SK-N-SH (cell line): Measurements from ENCODE around the gene KRTCAP3. TPM values are rescaled to one million over a fixed set of nuclear protein-coding genes. Genes with fewer than 3 reads are reported as not detected.

Experiments
- CTCF ChIA-PET: fragments of 300-600, 350-600 bp; formaldehyde crosslinking; extraction: SDS; loops from one replicate; lab custom pipeline; 2021; lab: Yijun Ruan, JAX
- POLR2A ChIA-PET: fragments of 350-600 bp; sonication (Branson Sonifier 250); formaldehyde crosslinking; extraction: SDS; loops from one replicate; lab custom pipeline; 2020; ENCODE audit warnings: antibody characterized with exemption, inconsistent platforms; lab: Yijun Ruan, JAX
- DNase-seq: peaks from one replicate; pipeline ENCODE4 v3.0.0; 2012
- H2AFZ ChIP-seq: fragments of 200-600 bp; sonication (generic); 2 replicates; pipeline ENCODE4 v1.8.1; 2016; ENCODE audit warnings: antibody characterized with exemption, mild to moderate bottlenecking, low read depth
- H3F3A ChIP-seq: fragments of 200-600 bp; sonication (generic); replicated peaks from 2 replicates; pipeline ENCODE3; 2016; ENCODE audit warnings: antibody characterized with exemption, mild to moderate bottlenecking; ENCODE audit not compliant: insufficient read depth
- H3K27ac ChIP-seq, 2 experiments: fragments of 200-500 bp in 1 of 2; fragments of 200-600 bp in 1 of 2; sonication (Bioruptor generic) in 1 of 2; sonication (generic), shearing (Covaris generic) in 1 of 2; 2 replicates each; pipeline versions ENCODE4 v1.5.1 to v1.6.1; 2014 to 2016; ENCODE audit warnings: low read depth in 2 of 2, inconsistent platforms in 1 of 2, low read length in 1 of 2, mild to moderate bottlenecking in 1 of 2, mixed read lengths in 1 of 2
- H3K27me3 ChIP-seq: fragments of 200-600 bp; sonication (generic), shearing (Covaris generic); 2 replicates; pipeline ENCODE4 v1.6.1; 2016; ENCODE audit warnings: mixed run types; ENCODE audit not compliant: insufficient read depth
- H3K36me3 ChIP-seq, 2 experiments: fragments of 200-500 bp in 1 of 2; fragments of 200-600 bp in 1 of 2; sonication (Bioruptor generic) in 1 of 2; sonication (generic) in 1 of 2; replicated peaks in 1 of 2; 2 replicates each; pipeline versions ENCODE3 to v1.5.1; 2014 to 2016; ENCODE audit warnings: low read length in 1 of 2, mild to moderate bottlenecking in 1 of 2; ENCODE audit not compliant: insufficient read depth in 2 of 2, control insufficient read depth in 1 of 2
- H3K4me1 ChIP-seq, 2 experiments: fragments of 200-500 bp in 1 of 2; fragments of 200-600 bp in 1 of 2; sonication (Bioruptor generic) in 1 of 2; sonication (generic), shearing (Covaris generic) in 1 of 2; 2 replicates each; pipeline versions ENCODE4 v1.5.1 to v1.6.1; 2014 to 2016; ENCODE audit warnings: low read depth in 1 of 2, low read length in 1 of 2, mixed run types in 1 of 2; ENCODE audit not compliant: insufficient read depth in 2 of 2, control insufficient read depth in 1 of 2
- H3K4me2 ChIP-seq: fragments of 200-600 bp; sonication (generic), shearing (Covaris generic); 2 replicates; pipeline ENCODE4 v1.6.1; 2017; ENCODE audit warnings: mixed run types
- H3K4me3 ChIP-seq, 2 experiments: fragments of 200-500 bp in 1 of 2; fragments of 200-600 bp in 1 of 2; sonication (Bioruptor generic) in 1 of 2; sonication (generic), shearing (Covaris generic) in 1 of 2; 2 replicates each; pipeline versions ENCODE4 v1.5.1 to v1.8.1; 2014 to 2016; ENCODE audit warnings: low read depth in 2 of 2, inconsistent platforms in 1 of 2, low read length in 1 of 2, mild to moderate bottlenecking in 1 of 2, mixed read lengths in 1 of 2, moderate library complexity in 1 of 2
- H3K79me2 ChIP-seq: fragments of 200-600 bp; sonication (generic); 2 replicates; pipeline ENCODE4 v1.8.1; 2017; ENCODE audit warnings: mild to moderate bottlenecking; ENCODE audit not compliant: insufficient read depth
- H3K9ac ChIP-seq: fragments of 200-600 bp; sonication (generic); 2 replicates; pipeline ENCODE4 v1.6.1; 2017; ENCODE audit warnings: mixed run types
- H3K9me2 ChIP-seq: fragments of 200-600 bp; sonication (generic); 2 replicates; pipeline ENCODE4 v1.6.1; 2017; ENCODE audit warnings: mixed run types
- H3K9me3 ChIP-seq: fragments of 200-600 bp; sonication (generic); 2 replicates; pipeline ENCODE4 v1.6.1; 2017; ENCODE audit warnings: mixed run types, mild to moderate bottlenecking, moderate library complexity
- H4K20me1 ChIP-seq: fragments of 200-600 bp; sonication (generic); 2 replicates; pipeline ENCODE4 v1.6.1; 2017; ENCODE audit warnings: mild to moderate bottlenecking, mixed run types; ENCODE audit not compliant: insufficient read depth
- CHD2 ChIP-seq: fragments of 150-350 bp; IDR thresholded peaks from 2 replicates; pipeline ENCODE4 v1.6.1; 2018; ENCODE audit warnings: low read length; ENCODE audit not compliant: partially characterized antibody
- ELF1 ChIP-seq: IDR thresholded peaks from 2 replicates; pipeline ENCODE4 v1.4.0; 2012
- EZH2phosphoT487 ChIP-seq: fragments of 200-600 bp; sonication (generic); IDR thresholded peaks from 2 replicates; pipeline ENCODE4 v1.6.1; 2017; ENCODE audit warnings: low read depth, mixed run types, mild to moderate bottlenecking, antibody characterized with exemption, moderate library complexity, borderline replicate concordance
- FOXM1 ChIP-seq: IDR thresholded peaks from 2 replicates; pipeline ENCODE4 v1.4.0; 2012; ENCODE audit warnings: low read depth, mild to moderate bottlenecking
- GABPA ChIP-seq: IDR thresholded peaks from 2 replicates; pipeline ENCODE4 v1.4.0; 2012; ENCODE audit warnings: low read depth, mild to moderate bottlenecking
- IRF3 ChIP-seq: fragments of 150-350 bp; IDR thresholded peaks from 2 replicates; pipeline ENCODE4 v1.6.1; 2016; ENCODE audit warnings: mild to moderate bottlenecking, low read depth, low read length
- JUND ChIP-seq: IDR thresholded peaks from 2 replicates; pipeline ENCODE4 v1.4.0; 2012
- RAD21 ChIP-seq: IDR thresholded peaks from 2 replicates; pipeline ENCODE4 v1.6.1; 2012; ENCODE audit warnings: mild to moderate bottlenecking, low read length
- RCOR1 ChIP-seq: fragments of 150-350 bp; IDR thresholded peaks from 2 replicates; pipeline ENCODE4 v1.6.1; 2017; ENCODE audit warnings: antibody characterized with exemption, low read length
- RFX5 ChIP-seq: IDR thresholded peaks from 2 replicates; pipeline ENCODE4 v1.6.1; 2012; ENCODE audit warnings: mild to moderate bottlenecking, improper control_type of control experiment, low read length
- TEAD4 ChIP-seq: IDR thresholded peaks from 2 replicates; pipeline ENCODE4 v1.4.0; 2012; ENCODE audit warnings: mild to moderate bottlenecking, borderline replicate concordance; ENCODE audit not compliant: insufficient read depth
- YY1 ChIP-seq: IDR thresholded peaks from 2 replicates; pipeline ENCODE4 v1.4.0; 2012; ENCODE audit warnings: low read depth, mild to moderate bottlenecking
- WGBS: methylation state at CpG from one replicate; pipeline ENCODE4 v1.1.6; 2017; ENCODE audit warnings: low lambda C conversion rate; 5-methylcytosine and 5-hydroxymethylcytosine counted together
- polyA plus RNA-seq, 3 experiments: library from polyadenylated mRNA; depleted of rRNA; stranded (reverse); fragments of >200 nt; gene quantifications; 2 replicates each; pipeline ENCODE4 v1.2.3, GENCODE V29; 2012
- TF ChIP-seq, protein P1 (sequence below): IDR thresholded peaks from 2 replicates; pipeline ENCODE4; 2012
- TF ChIP-seq, protein P2 (sequence below): fragments of 150-350 bp; IDR thresholded peaks from 2 replicates; pipeline ENCODE4 v1.6.1; 2017; ENCODE audit warnings: antibody characterized with exemption, low read length, low read depth, borderline replicate concordance
- TF ChIP-seq, protein P3 (sequence below): IDR thresholded peaks from 2 replicates; pipeline ENCODE4 v1.4.0; 2012; ENCODE audit warnings: low read depth

KRTCAP3 gene
- polyA plus RNA-seq, 1 of the 3 experiments (the other 2 are of a cell fraction) = 4.1 TPM

GRCh38 chr2:27448381-27448780, 6.2 kb downstream of the KRTCAP3 start:
- TF ChIP-seq, protein P1, sequence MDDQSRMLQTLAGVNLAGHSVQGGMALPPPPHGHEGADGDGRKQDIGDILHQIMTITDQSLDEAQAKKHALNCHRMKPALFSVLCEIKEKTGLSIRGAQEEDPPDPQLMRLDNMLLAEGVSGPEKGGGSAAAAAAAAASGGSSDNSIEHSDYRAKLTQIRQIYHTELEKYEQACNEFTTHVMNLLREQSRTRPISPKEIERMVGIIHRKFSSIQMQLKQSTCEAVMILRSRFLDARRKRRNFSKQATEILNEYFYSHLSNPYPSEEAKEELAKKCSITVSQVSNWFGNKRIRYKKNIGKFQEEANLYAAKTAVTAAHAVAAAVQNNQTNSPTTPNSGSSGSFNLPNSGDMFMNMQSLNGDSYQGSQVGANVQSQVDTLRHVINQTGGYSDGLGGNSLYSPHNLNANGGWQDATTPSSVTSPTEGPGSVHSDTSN = no peak
- TF ChIP-seq IRF3 (no peak), JUND (no peak), TEAD4 (no peak)
- TF ChIP-seq, protein P2, sequence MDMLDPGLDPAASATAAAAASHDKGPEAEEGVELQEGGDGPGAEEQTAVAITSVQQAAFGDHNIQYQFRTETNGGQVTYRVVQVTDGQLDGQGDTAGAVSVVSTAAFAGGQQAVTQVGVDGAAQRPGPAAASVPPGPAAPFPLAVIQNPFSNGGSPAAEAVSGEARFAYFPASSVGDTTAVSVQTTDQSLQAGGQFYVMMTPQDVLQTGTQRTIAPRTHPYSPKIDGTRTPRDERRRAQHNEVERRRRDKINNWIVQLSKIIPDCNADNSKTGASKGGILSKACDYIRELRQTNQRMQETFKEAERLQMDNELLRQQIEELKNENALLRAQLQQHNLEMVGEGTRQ = no peak
- Histone ChIP-seq H3K9me3 (no peaks in the 10 kb centered on the region), H4K20me1 (no peaks in the 10 kb centered on the region), H3K4me3 (no peak overlapping the region), H3K4me2 (no peak overlapping the region), H2AFZ (no peak overlapping the region), H3K79me2 (no peaks in the 10 kb centered on the region), H3F3A (no peaks in the 10 kb centered on the region), H3K27me3 (no peaks in the 10 kb centered on the region), H3K36me3 (peaks cover 12 to 42% of the 10 kb centered on the region in 2 experiments), H3K9me2 (no peaks in the 10 kb centered on the region), H3K27ac (no peak overlapping the region), H3K4me1 (no peaks in the 10 kb centered on the region), H3K9ac (no peak overlapping the region)
- ChIA-PET CTCF (interaction anchor here (1.2 to 1.4 kb wide), 3 partner anchors 38 to 255 kb away, joined by 3 to 4 read pairs (median 3); partner anchors contain the start of gene PPM1G), POLR2A (interaction anchor here (0.8 to 1.7 kb wide), 3 partner anchors 20 to 135 kb away, joined by 3 to 5 read pairs (median 3); partner anchors contain the start of genes NRBP1, PPM1G and ZNF512)
- no peak for DNase-seq
- WGBS = 63% methylated on average over 3 of the region's 3 CpGs

- H3K9me3 ChIP-seq = no peaks in the 10 kb centered on the region
- TF ChIP-seq, protein P3, sequence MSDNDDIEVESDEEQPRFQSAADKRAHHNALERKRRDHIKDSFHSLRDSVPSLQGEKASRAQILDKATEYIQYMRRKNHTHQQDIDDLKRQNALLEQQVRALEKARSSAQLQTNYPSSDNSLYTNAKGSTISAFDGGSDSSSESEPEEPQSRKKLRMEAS = no peak
- no peak for TF ChIP-seq RFX5
- no peak for TF ChIP-seq CHD2
- no peak for TF ChIP-seq FOXM1
- no peak for TF ChIP-seq RCOR1
- no peak for TF ChIP-seq GABPA
- no peak for TF ChIP-seq RAD21
- no peak for TF ChIP-seq IRF3
- no peak for TF ChIP-seq ELF1
- TF ChIP-seq YY1 = no peak
- TF ChIP-seq EZH2phosphoT487 = no peak
- TF ChIP-seq, all 33 proteins: peak for 0
- no peaks in the 10 kb centered on the region for H3K4me1 ChIP-seq
- H3K79me2 ChIP-seq = no peaks in the 10 kb centered on the region
- no peaks in the 10 kb centered on the region for H4K20me1 ChIP-seq
- no peak overlapping the region for H3K4me2 ChIP-seq
- H3K9me2 ChIP-seq = no peaks in the 10 kb centered on the region
- H3K36me3 ChIP-seq = peaks cover 27 to 49% of the 10 kb centered on the region in 2 experiments
- no peak overlapping the region for H3K4me3 ChIP-seq
- no peak overlapping the region for H3K9ac ChIP-seq
- H3K27me3 ChIP-seq = no peaks in the 10 kb centered on the region
- 94% methylated on average over 1 of the region's 1 CpG for WGBS
- H3K27ac ChIP-seq = no peak overlapping the region
- POLR2A ChIA-PET = no interaction called here
- CTCF ChIA-PET = no interaction called here
- DNase-seq = no peak
- H3F3A ChIP-seq = no peaks in the 10 kb centered on the region
- H2AFZ ChIP-seq = no peak overlapping the region
Measured at GRCh38 chr2:27451095-27451494, 8.9 kb downstream of the KRTCAP3 start.
